CD14-positive monocyte (primary cell): ENCODE measurements around the gene ZNF335. TPM values are rescaled to one million over a fixed set of nuclear protein-coding genes. Genes with fewer than 3 reads are reported as not detected.
A peak's percentile ranks its signal among the peaks of the same experiment; 100 is the strongest.

Source experiments
- DNase-seq, 3 donors: peaks; one replicate each; pipeline ENCODE4 v3.0.0-alpha.2; 2011 to 2022
- H2AFZ ChIP-seq: 2 replicates; pipeline ENCODE4 v1.6.0; 2012; ENCODE audit warnings: mild to moderate bottlenecking, low read depth, low read length, inconsistent platforms; ENCODE audit not compliant: insufficient read depth, poor library complexity, severe bottlenecking
- H3K27ac ChIP-seq, 2 donors: 1 replicate in 1 of 2; 2 replicates in 1 of 2; pipeline ENCODE4 v1.5.1; 2012 to 2013; ENCODE audit warnings: low read length in 2 of 2, control low read depth in 1 of 2, inconsistent platforms in 1 of 2, low read depth in 1 of 2, mild to moderate bottlenecking in 1 of 2
- H3K27me3 ChIP-seq, 2 donors: one replicate each; pipeline versions ENCODE4 v1.6.0 to v1.6.1; 2011 to 2013; ENCODE audit warnings: low read length in 2 of 2; ENCODE audit not compliant: control insufficient read depth in 2 of 2, insufficient read depth in 2 of 2
- H3K36me3 ChIP-seq, 2 donors: replicated peaks in 1 of 2; 1 replicate in 1 of 2; 2 replicates in 1 of 2; pipeline versions ENCODE4 v1.5.1 to v1.6.1; 2012 to 2013; ENCODE audit warnings: low read length in 2 of 2, control low read depth in 1 of 2, inconsistent platforms in 1 of 2, mild to moderate bottlenecking in 1 of 2; ENCODE audit not compliant: insufficient read depth in 2 of 2, control insufficient read depth in 1 of 2
- H3K4me1 ChIP-seq, 2 donors: 1 replicate in 1 of 2; 2 replicates in 1 of 2; pipeline versions ENCODE4 v1.5.1 to v1.6.1; 2012 to 2013; ENCODE audit warnings: low read length in 2 of 2, control low read depth in 1 of 2, inconsistent platforms in 1 of 2, mild to moderate bottlenecking in 1 of 2, moderate library complexity in 1 of 2; ENCODE audit not compliant: insufficient read depth in 2 of 2, control insufficient read depth in 1 of 2
- H3K4me2 ChIP-seq: replicated peaks from 2 replicates; pipeline ENCODE3; 2012; ENCODE audit warnings: low read length, moderate library complexity, mild to moderate bottlenecking; ENCODE audit not compliant: poor library complexity, severe bottlenecking; ENCODE audit errors: extremely low read depth
- H3K4me3 ChIP-seq, 3 experiments: fragments of 200-600 bp in 1 of 3; sonication (generic) in 1 of 3; replicated peaks in 1 of 3; 1 replicate in 2 of 3; 2 replicates in 1 of 3; pipeline ENCODE4 v1.5.1; 2011 to 2013; ENCODE audit warnings: low read length in 3 of 3, mild to moderate bottlenecking in 3 of 3, control low read depth in 2 of 3, low read depth in 2 of 3, inconsistent platforms in 1 of 3, moderate library complexity in 1 of 3
- H3K79me2 ChIP-seq: 2 replicates; pipeline ENCODE4 v1.6.0; 2012; ENCODE audit warnings: mild to moderate bottlenecking, control low read depth, inconsistent platforms, low read length, moderate library complexity; ENCODE audit not compliant: insufficient read depth
- H3K9ac ChIP-seq: 2 replicates; pipeline ENCODE4 v1.6.0; 2017; ENCODE audit warnings: low read length, mild to moderate bottlenecking; ENCODE audit not compliant: insufficient read depth, poor library complexity, severe bottlenecking
- H3K9me3 ChIP-seq, 2 donors: replicated peaks in 1 of 2; 1 replicate in 1 of 2; 2 replicates in 1 of 2; pipeline versions ENCODE4 v1.5.1 to v1.6.1; 2012 to 2013; ENCODE audit warnings: low read length in 2 of 2, control low read depth in 1 of 2; ENCODE audit not compliant: control insufficient read depth in 1 of 2, insufficient read depth in 1 of 2
- H4K20me1 ChIP-seq: 2 replicates; pipeline ENCODE4 v1.6.0; 2012; ENCODE audit warnings: mild to moderate bottlenecking, low read length, control low read depth, moderate library complexity; ENCODE audit not compliant: insufficient read depth
- H3K27ac Mint-ChIP-seq, 7 donors: one replicate each; pipeline ENCODE4 v1.8.0; 2020; ENCODE audit warnings: mild to moderate bottlenecking in 7 of 7, mixed read lengths in 7 of 7, moderate library complexity in 6 of 7, inconsistent platforms in 2 of 7
- H3K27me3 Mint-ChIP-seq, 3 donors: one replicate each; pipeline ENCODE4 v1.8.0; 2021 to 2022; ENCODE audit warnings: low read depth in 3 of 3, mild to moderate bottlenecking in 3 of 3, mixed read lengths in 3 of 3, moderate library complexity in 3 of 3, inconsistent platforms in 1 of 3
- H3K36me3 Mint-ChIP-seq, 2 donors: one replicate each; pipeline ENCODE4 v1.8.0; 2020; ENCODE audit warnings: mixed read lengths in 2 of 2, inconsistent platforms in 1 of 2, mild to moderate bottlenecking in 1 of 2
- H3K4me1 Mint-ChIP-seq: one replicate; pipeline ENCODE4 v1.8.0; 2020; ENCODE audit warnings: mild to moderate bottlenecking, mixed read lengths
- H3K4me3 Mint-ChIP-seq, 2 donors: one replicate each; pipeline ENCODE4 v1.8.0; 2020; ENCODE audit warnings: mild to moderate bottlenecking in 2 of 2, mixed read lengths in 2 of 2, moderate library complexity in 1 of 2
- H3K9me3 Mint-ChIP-seq, 7 donors: one replicate each; pipeline ENCODE4 v1.8.0; 2020 to 2022; ENCODE audit warnings: mixed read lengths in 7 of 7, mild to moderate bottlenecking in 6 of 7, moderate library complexity in 6 of 7, inconsistent platforms in 2 of 7
- WGBS: methylation state at CpG from one replicate; pipeline ENCODE4 v1.1.5; 2013; ENCODE audit warnings: missing lambda C conversion rate; ENCODE audit not compliant: insufficient coverage; 5-methylcytosine and 5-hydroxymethylcytosine counted together
- intact Hi-C, 2 donors: fragments of 100-400 bp; cut with micrococcal nuclease; formaldehyde crosslinking; loops; one replicate each; pipeline versions ENCODE4 v1.15.0 to v1.15.1; 2023
- polyA plus RNA-seq, 3 donors: library from polyadenylated mRNA; depleted of rRNA in 1 of 3; unstranded in 2 of 3; stranded (reverse) in 1 of 3; fragments of 300-500 nt in 2 of 3; fragments of >200 nt in 1 of 3; fragmentation: Illumina TruSeq in 2 of 3; gene quantifications; 1 replicate in 2 of 3; 2 replicates in 1 of 3; pipeline ENCODE4 v1.2.3, GENCODE V29; 2012 to 2021
- TF ChIP-seq, protein P1 (sequence below): fragments of 200-600 bp; IDR thresholded peaks from one replicate; pipeline ENCODE4 v1.8.0; 2022; ENCODE audit warnings: antibody characterized with exemption, mild to moderate bottlenecking

ZNF335 gene
- polyA plus RNA-seq, 3 donors, result 2.7 to 39.6 (median 3.1) TPM

DNA sequence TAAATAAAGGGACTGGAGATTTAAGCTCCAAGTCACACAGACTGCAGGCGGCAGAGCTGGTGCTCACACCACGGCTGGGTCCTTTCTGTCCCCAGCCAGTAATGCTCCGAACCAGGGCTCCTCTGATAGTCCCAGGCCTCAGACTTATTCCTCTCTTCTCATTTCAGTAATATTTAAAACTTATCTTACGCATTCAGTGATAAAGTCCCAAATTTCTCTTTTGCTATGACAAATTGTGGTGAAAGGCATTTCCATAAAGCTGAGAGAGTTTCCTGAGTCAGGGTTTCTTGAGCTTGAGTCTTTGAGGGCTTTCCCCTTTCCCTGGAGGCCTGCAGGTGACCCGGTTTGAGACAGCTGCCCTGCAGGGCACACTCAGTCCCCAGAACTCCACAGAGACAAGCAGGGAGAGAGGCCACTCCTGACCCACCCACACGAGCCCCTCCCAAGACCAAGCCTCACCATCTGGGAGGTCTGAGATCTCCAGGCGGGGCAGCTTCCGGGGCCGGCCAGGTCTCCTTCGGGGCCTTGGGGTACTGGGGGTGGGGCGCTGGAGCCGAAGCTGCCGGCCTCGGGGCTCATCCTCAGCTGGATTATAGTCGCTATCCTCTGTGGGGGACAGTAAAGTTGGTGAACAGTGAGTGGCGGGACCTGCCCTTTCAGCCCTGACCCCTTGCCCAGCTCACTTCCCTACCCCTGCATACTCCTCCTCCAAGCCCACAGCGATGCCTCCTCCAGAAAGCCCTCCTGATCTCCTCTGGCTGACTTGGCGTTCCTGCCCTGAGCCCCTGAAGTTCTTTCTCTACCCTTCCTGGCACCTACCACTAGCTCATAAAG lies 6.6 kb downstream of the ZNF335 start:
- Histone ChIP-seq H3K4me2 (no peak overlapping the region), H3K27ac (no peak overlapping the region), H3K9me3 (no peaks in the 10 kb centered on the region), H4K20me1 (peaks cover 48% of the 10 kb centered on the region), H3K4me1 (peaks cover 21 to 23% of the 10 kb centered on the region in 2 donors), H3K79me2 (peaks cover 22% of the 10 kb centered on the region), H3K9ac (no peak overlapping the region), H3K27me3 (no peaks in the 10 kb centered on the region), H3K4me3 (no peak overlapping the region), H2AFZ (no peak overlapping the region), H3K36me3 (peaks cover 78 to 90% of the 10 kb centered on the region in 2 donors)
- H3K9me3 Mint-ChIP-seq, result no peaks in the 10 kb centered on the region
- TF ChIP-seq, protein P1, sequence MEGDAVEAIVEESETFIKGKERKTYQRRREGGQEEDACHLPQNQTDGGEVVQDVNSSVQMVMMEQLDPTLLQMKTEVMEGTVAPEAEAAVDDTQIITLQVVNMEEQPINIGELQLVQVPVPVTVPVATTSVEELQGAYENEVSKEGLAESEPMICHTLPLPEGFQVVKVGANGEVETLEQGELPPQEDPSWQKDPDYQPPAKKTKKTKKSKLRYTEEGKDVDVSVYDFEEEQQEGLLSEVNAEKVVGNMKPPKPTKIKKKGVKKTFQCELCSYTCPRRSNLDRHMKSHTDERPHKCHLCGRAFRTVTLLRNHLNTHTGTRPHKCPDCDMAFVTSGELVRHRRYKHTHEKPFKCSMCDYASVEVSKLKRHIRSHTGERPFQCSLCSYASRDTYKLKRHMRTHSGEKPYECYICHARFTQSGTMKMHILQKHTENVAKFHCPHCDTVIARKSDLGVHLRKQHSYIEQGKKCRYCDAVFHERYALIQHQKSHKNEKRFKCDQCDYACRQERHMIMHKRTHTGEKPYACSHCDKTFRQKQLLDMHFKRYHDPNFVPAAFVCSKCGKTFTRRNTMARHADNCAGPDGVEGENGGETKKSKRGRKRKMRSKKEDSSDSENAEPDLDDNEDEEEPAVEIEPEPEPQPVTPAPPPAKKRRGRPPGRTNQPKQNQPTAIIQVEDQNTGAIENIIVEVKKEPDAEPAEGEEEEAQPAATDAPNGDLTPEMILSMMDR, result no peak
- intact Hi-C loops, result no loop called here
- H3K36me3 Mint-ChIP-seq, result peaks cover 71 to 91% of the 10 kb centered on the region in 2 donors
- no peak overlapping the region for H3K4me3 Mint-ChIP-seq
- peaks cover 19% of the 10 kb centered on the region for H3K4me1 Mint-ChIP-seq
- 92% methylated on average over 5 of the region's 18 CpGs for WGBS
- H3K27me3 Mint-ChIP-seq, result peaks cover 0 to 2% (median 0%) of the 10 kb centered on the region in 3 donors
- DNase-seq, result no peak
- H3K27ac Mint-ChIP-seq, result peak overlapping the region in 1 of 7 donors; percentile 88

DNA sequence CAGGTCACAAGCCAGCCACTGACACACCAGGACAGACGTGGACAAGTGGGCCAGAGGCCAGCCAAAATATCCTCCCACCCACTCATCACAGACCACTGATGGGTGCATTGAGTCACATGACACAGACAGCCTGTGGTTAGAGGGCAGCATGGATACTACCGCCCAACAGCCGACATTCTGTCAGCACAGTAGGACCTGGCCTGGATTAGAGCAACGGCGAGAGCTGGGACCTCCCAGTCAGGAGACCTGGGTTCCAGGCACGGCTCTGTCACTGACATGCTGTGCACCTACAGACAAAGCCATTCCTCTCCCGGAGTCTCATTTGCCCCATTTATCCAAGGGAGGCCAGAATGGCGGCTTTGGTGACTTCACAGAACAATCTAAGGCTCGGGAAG lies 8.0 kb downstream of the ZNF335 start:
- no peak overlapping the region for H3K27ac ChIP-seq
- H3K27me3 ChIP-seq, result no peaks in the 10 kb centered on the region
- TF ChIP-seq, protein P1, result no peak
- Mint-ChIP-seq H3K9me3 (peaks cover 0 to 3% (median 0%) of the 10 kb centered on the region in 7 donors), H3K4me1 (peaks cover 6% of the 10 kb centered on the region), H3K27ac (peak overlapping the region in 2 of 7 donors; percentile 10 to 13), H3K27me3 (peaks cover 0 to 2% (median 0%) of the 10 kb centered on the region in 3 donors), H3K4me3 (no peak overlapping the region), H3K36me3 (peaks cover 81 to 99% of the 10 kb centered on the region in 2 donors)
- H3K4me2 ChIP-seq, result no peak overlapping the region
- WGBS, result 93% methylated on average over 6 of the region's 9 CpGs
- peaks cover 10% of the 10 kb centered on the region for H3K79me2 ChIP-seq
- intact Hi-C loops, result loop anchor here in 1 of 2 donors (5.0 kb wide), 1 partner anchor 162 kb away; no protein-coding TSS in a partner anchor
- H2AFZ ChIP-seq, result no peak overlapping the region
- no peak overlapping the region for H3K4me3 ChIP-seq
- no peaks in the 10 kb centered on the region for H3K9me3 ChIP-seq
- DNase-seq, result no peak
- peaks cover 7 to 9% of the 10 kb centered on the region in 2 donors for H3K4me1 ChIP-seq
- H3K36me3 ChIP-seq, result peaks cover 87 to 99% of the 10 kb centered on the region in 2 donors
- peaks cover 35% of the 10 kb centered on the region for H4K20me1 ChIP-seq
- no peak overlapping the region for H3K9ac ChIP-seq
